ENCODE results near the gene ZDHHC14. TPM values are rescaled to one million over a fixed set of nuclear protein-coding genes. Genes with fewer than 3 reads are reported as not detected.

ZDHHC14 gene
- polyA plus RNA-seq, 1 donor (not counting 4 experiments of a cell fraction or from before 2014, with no cell fraction given): 6.4 TPM

DNA sequence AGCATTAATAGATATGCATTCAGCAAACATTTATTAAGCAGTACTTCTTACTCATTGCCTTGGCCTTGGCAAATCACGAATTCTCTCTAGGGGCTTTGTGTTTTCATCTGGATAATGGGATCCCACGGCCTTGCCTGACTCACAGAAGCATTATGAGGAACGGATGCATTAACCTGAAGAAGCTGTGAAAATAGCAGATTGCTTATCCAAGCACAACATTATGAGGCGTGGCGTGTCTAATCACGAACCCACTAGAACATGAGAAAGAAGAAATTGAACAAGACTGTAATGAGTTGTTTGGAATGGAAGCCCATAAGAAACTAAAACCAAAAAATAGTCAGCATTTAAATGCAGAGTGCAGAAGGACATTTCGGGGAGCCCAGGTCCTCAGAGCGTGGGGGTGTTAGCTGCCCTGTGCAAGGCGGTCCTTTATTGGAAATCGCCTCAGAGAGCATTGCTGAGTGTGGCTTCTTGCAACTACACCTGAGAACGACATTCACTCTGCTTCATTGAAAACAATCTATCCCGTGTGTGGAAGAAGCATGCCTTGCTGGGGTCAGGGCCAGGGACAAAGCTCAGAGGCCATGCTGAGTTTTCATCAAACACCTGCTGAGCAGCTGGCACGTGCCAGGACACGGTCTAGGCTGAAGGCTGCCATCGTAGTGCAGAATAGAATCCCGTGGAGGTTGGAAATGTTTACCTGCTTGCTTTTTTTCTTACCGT lies 179.9 kb downstream of the ZDHHC14 start:
- no peak overlapping the region for H2AFZ ChIP-seq (ENCODE audit: control insufficient read depth, low read length)
- H3K27ac ChIP-seq (ENCODE audit: control insufficient read depth, insufficient read depth, low read length): no peak overlapping the region
- no peak overlapping the region for H3K4me2 ChIP-seq (ENCODE audit: control insufficient read depth, extremely low read depth, insufficient read depth, low read depth, low read length)
- no peak for DNase-seq (ENCODE audit: low read depth, low spot score)
- TF ChIP-seq, protein P1, sequence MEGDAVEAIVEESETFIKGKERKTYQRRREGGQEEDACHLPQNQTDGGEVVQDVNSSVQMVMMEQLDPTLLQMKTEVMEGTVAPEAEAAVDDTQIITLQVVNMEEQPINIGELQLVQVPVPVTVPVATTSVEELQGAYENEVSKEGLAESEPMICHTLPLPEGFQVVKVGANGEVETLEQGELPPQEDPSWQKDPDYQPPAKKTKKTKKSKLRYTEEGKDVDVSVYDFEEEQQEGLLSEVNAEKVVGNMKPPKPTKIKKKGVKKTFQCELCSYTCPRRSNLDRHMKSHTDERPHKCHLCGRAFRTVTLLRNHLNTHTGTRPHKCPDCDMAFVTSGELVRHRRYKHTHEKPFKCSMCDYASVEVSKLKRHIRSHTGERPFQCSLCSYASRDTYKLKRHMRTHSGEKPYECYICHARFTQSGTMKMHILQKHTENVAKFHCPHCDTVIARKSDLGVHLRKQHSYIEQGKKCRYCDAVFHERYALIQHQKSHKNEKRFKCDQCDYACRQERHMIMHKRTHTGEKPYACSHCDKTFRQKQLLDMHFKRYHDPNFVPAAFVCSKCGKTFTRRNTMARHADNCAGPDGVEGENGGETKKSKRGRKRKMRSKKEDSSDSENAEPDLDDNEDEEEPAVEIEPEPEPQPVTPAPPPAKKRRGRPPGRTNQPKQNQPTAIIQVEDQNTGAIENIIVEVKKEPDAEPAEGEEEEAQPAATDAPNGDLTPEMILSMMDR (optimal IDR thresholded peaks at IDR 0.05 in 1 of 3, IDR thresholded peaks at IDR 0.05 in 1 of 3, conservative IDR thresholded peaks at IDR 0.05 in 1 of 3; ENCODE audit: extremely low read depth in 1 of 3, insufficient read depth in 2 of 3, low read length in 3 of 3): no peak
- no peak for TF ChIP-seq EZH2 (IDR thresholded peaks at IDR 0.05; ENCODE audit: low read length)
- no peak overlapping the region for H3K4me3 ChIP-seq (ENCODE audit: control insufficient read depth in 2 of 3, extremely low read depth in 1 of 3, insufficient read depth in 2 of 3, low read depth in 1 of 3, low read length in 3 of 3)
- no peaks in the 10 kb centered on the region for H4K20me1 ChIP-seq (ENCODE audit: control insufficient read depth, extremely low read depth, insufficient read depth, low read length)
- dilution Hi-C loops (cut with MboI; ENCODE audit: extremely low pct_ligation_motif_present, low sequenced_read_pairs): no loop called here
- H3K9me3 ChIP-seq (ENCODE audit: control insufficient read depth, low read depth, low read length): no peaks in the 10 kb centered on the region
- H3K27me3 ChIP-seq (ENCODE audit: control insufficient read depth, extremely low read depth, insufficient read depth, low read length): no peaks in the 10 kb centered on the region
- no peak for FAIRE-seq
- no peaks in the 10 kb centered on the region for H3K79me2 ChIP-seq (ENCODE audit: control insufficient read depth, insufficient read depth, low read length)
- H3K9ac ChIP-seq (ENCODE audit: control insufficient read depth, extremely low read depth, insufficient read depth, low read length): no peak overlapping the region
- H3K9me1 ChIP-seq (ENCODE audit: control insufficient read depth, extremely low read depth, insufficient read depth, low read length): no peaks in the 10 kb centered on the region
- H3K36me3 ChIP-seq (ENCODE audit: control insufficient read depth in 2 of 2, extremely low read depth in 1 of 2, insufficient read depth in 2 of 2, low read length in 2 of 2): no peaks in the 10 kb centered on the region
- H3K4me1 ChIP-seq (ENCODE audit: control insufficient read depth, extremely low read depth, insufficient read depth, low read length): no peaks in the 10 kb centered on the region

DNA sequence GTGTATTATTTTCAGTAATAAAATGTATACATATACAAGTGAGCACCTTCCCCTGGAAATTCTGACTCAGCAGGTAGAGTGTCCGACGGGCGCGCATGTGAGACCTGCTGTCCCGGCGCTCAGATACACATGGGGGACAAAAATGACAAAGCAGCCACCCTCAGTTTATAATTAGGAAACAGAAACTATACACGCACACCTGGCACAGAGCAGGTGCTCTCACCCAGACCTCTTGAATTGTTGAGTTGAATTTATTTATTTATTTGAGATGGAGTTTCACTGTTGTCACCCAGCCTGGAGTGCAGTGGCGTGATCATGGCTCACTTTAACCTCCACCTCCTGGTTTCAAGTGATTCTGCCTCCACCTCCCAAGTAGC lies 180.4 kb downstream of the ZDHHC14 start:
- FAIRE-seq (no peak), DNase-seq (ENCODE audit: low read depth, low spot score) (no peak)
- no peaks in the 10 kb centered on the region for H3K4me1 ChIP-seq (ENCODE audit: control insufficient read depth, extremely low read depth, insufficient read depth, low read length)
- no peak overlapping the region for H3K27ac ChIP-seq (ENCODE audit: control insufficient read depth, insufficient read depth, low read length)
- no peaks in the 10 kb centered on the region for H3K9me3 ChIP-seq (ENCODE audit: control insufficient read depth, low read depth, low read length)
- no peaks in the 10 kb centered on the region for H3K36me3 ChIP-seq (ENCODE audit: control insufficient read depth in 2 of 2, extremely low read depth in 1 of 2, insufficient read depth in 2 of 2, low read length in 2 of 2)
- H3K4me3 ChIP-seq (ENCODE audit: control insufficient read depth in 2 of 3, extremely low read depth in 1 of 3, insufficient read depth in 2 of 3, low read depth in 1 of 3, low read length in 3 of 3): no peak overlapping the region
- H3K9ac ChIP-seq (ENCODE audit: control insufficient read depth, extremely low read depth, insufficient read depth, low read length): no peak overlapping the region
- no peak overlapping the region for H3K4me2 ChIP-seq (ENCODE audit: control insufficient read depth, extremely low read depth, insufficient read depth, low read depth, low read length)
- no peak for TF ChIP-seq EZH2 (IDR thresholded peaks at IDR 0.05; ENCODE audit: low read length)
- TF ChIP-seq, protein P1 (optimal IDR thresholded peaks at IDR 0.05 in 1 of 3, IDR thresholded peaks at IDR 0.05 in 1 of 3, conservative IDR thresholded peaks at IDR 0.05 in 1 of 3; ENCODE audit: extremely low read depth in 1 of 3, insufficient read depth in 2 of 3, low read length in 3 of 3): no peak
- H2AFZ ChIP-seq (ENCODE audit: control insufficient read depth, low read length): no peak overlapping the region
- H3K79me2 ChIP-seq (ENCODE audit: control insufficient read depth, insufficient read depth, low read length): no peaks in the 10 kb centered on the region
- no peaks in the 10 kb centered on the region for H3K9me1 ChIP-seq (ENCODE audit: control insufficient read depth, extremely low read depth, insufficient read depth, low read length)
- H3K27me3 ChIP-seq (ENCODE audit: control insufficient read depth, extremely low read depth, insufficient read depth, low read length): no peaks in the 10 kb centered on the region
- dilution Hi-C loops (cut with MboI; ENCODE audit: extremely low pct_ligation_motif_present, low sequenced_read_pairs): no loop called here
- no peaks in the 10 kb centered on the region for H4K20me1 ChIP-seq (ENCODE audit: control insufficient read depth, extremely low read depth, insufficient read depth, low read length)
